ENCODE measurements around the gene PDXDC1. TPM values are rescaled to one million over a fixed set of nuclear protein-coding genes. Genes with fewer than 3 reads are reported as not detected.
"Not testable (repeated sequence)": the region's sequence is repeated elsewhere in the genome, so short reads cannot be mapped to it uniquely, and the experiment has no call there.

The PDXDC1 gene
- total and polyA plus RNA-seq, 2 donors (not counting 1 experiment from before 2014, with no cell fraction given), result 48.1 to 103 TPM

DNA sequence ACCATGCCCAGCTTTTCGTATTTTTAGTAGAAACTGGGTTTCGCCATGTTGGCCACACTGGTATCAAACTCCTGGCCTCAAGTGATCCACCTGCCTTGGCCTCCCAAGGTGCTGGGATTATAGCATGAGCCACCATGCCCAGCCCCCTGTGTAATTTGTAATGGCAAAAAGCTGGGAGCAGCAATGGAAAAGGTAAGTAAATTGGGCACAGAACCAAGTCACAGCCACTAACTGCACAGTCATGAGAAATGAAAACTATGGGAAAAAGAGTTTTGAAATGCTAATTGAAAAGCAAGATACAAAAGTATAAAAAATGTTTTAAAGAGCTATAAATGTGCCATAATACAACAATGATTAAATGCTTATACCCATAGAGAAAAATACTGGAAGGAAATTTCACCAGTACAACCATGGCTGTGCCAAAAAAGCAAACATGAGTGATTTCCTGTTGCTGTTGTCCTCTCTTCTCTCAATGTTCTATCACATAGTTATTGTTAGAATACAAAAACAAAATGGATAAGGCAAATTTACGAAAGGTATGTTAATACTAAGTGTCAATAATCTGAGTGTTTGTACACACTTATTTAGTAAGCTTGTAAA is 74.9 kb downstream of the PDXDC1 start:
- H3K27me3 ChIP-seq (replicated peaks in 1 of 4; ENCODE audit: control extremely low read depth in 1 of 4, control insufficient read depth in 3 of 4, insufficient read depth in 4 of 4, low read length in 3 of 4), result no peaks in the 10 kb centered on the region
- no peaks in the 10 kb centered on the region for H3K36me3 ChIP-seq (replicated peaks in 1 of 2; ENCODE audit: control extremely low read depth in 1 of 2, control insufficient read depth in 1 of 2, extremely low read depth in 1 of 2, insufficient read depth in 2 of 2, low read length in 1 of 2)
- H4K20me1 ChIP-seq (ENCODE audit: control insufficient read depth, insufficient read depth, low read length, poor library complexity, severe bottlenecking), result no peaks in the 10 kb centered on the region
- H3K4me3 Mint-ChIP-seq, result no peak overlapping the region
- no peak overlapping the region for H3K27ac ChIP-seq (ENCODE audit: low read length in 2 of 2)
- peaks cover 11% of the 10 kb centered on the region for H3K4me1 Mint-ChIP-seq
- ATAC-seq (ENCODE audit: low read depth) (no peak), DNase-seq (no peak)
- no peak for TF ChIP-seq EZH2 (IDR thresholded peaks at IDR 0.05; ENCODE audit: borderline replicate concordance, insufficient read depth, low read depth, low read length, poor library complexity, severe bottlenecking)
- TF ChIP-seq, protein P1, sequence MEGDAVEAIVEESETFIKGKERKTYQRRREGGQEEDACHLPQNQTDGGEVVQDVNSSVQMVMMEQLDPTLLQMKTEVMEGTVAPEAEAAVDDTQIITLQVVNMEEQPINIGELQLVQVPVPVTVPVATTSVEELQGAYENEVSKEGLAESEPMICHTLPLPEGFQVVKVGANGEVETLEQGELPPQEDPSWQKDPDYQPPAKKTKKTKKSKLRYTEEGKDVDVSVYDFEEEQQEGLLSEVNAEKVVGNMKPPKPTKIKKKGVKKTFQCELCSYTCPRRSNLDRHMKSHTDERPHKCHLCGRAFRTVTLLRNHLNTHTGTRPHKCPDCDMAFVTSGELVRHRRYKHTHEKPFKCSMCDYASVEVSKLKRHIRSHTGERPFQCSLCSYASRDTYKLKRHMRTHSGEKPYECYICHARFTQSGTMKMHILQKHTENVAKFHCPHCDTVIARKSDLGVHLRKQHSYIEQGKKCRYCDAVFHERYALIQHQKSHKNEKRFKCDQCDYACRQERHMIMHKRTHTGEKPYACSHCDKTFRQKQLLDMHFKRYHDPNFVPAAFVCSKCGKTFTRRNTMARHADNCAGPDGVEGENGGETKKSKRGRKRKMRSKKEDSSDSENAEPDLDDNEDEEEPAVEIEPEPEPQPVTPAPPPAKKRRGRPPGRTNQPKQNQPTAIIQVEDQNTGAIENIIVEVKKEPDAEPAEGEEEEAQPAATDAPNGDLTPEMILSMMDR (IDR thresholded peaks at IDR 0.05), result no peak
- H3K4me3 ChIP-seq (ENCODE audit: control extremely low read depth in 1 of 5, extremely low read depth in 1 of 5, insufficient read depth in 1 of 5, low read depth in 2 of 5, low read length in 4 of 5), result no peak overlapping the region
- no peaks in the 10 kb centered on the region for H3K27me3 Mint-ChIP-seq
- H3K27ac Mint-ChIP-seq, result no peak overlapping the region
- POLR2A ChIA-PET, result no interaction called here
- H3K9me3 Mint-ChIP-seq (ENCODE audit: insufficient read depth), result no peaks in the 10 kb centered on the region
- no peaks in the 10 kb centered on the region for H3K9me3 ChIP-seq (ENCODE audit: control extremely low read depth in 1 of 3, control insufficient read depth in 2 of 3, insufficient read depth in 1 of 3, low read length in 2 of 3)
- no peak overlapping the region for H3K9ac ChIP-seq (ENCODE audit: low read length)
- WGBS (ENCODE audit: insufficient coverage), result 95% methylated on average over 2 of the region's 3 CpGs
- peaks cover 3 to 6% of the 10 kb centered on the region in 2 donors for H3K4me1 ChIP-seq (ENCODE audit: control insufficient read depth in 2 of 2, insufficient read depth in 2 of 2, low read length in 2 of 2)
- peaks cover 42% of the 10 kb centered on the region for H3K79me2 ChIP-seq (ENCODE audit: control insufficient read depth, insufficient read depth, low read length)
- CTCF ChIA-PET, result no interaction called here
- intact Hi-C loops (cut with micrococcal nuclease), result no loop called here
- no peak overlapping the region for H2AFZ ChIP-seq (ENCODE audit: insufficient read depth, low read depth, low read length, poor library complexity, severe bottlenecking)
- no peak overlapping the region for H3K4me2 ChIP-seq (replicated peaks; ENCODE audit: low read depth, low read length, poor library complexity, severe bottlenecking)

DNA sequence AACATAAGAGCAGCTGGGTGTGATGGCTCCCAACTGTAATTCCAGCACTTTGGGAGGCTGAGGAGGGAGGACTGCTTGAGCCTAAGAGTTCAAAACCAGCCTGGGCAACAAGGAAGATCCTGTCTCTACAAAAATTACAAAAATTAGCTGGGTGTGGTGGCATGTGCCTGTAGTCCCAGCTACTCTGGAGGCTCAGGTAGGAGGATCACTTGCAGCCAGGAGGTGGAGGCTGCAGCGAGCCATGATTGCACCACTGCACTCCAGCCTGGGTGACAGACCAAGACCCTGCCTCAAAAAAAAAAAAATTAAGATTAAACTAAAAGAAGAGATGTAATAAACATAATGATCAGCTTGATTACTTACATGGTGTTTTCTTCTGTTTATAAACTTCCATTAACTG is 75.6 kb downstream of the PDXDC1 start:
- intact Hi-C loops (cut with micrococcal nuclease); H2AFZ ChIP-seq (ENCODE audit: insufficient read depth, low read depth, low read length, poor library complexity, severe bottlenecking); H3K4me2 ChIP-seq (replicated peaks; ENCODE audit: low read depth, low read length, poor library complexity, severe bottlenecking); H3K27me3 Mint-ChIP-seq; H3K9me3 ChIP-seq (ENCODE audit: control extremely low read depth in 1 of 3, control insufficient read depth in 2 of 3, insufficient read depth in 1 of 3, low read length in 2 of 3); H3K9me3 Mint-ChIP-seq (ENCODE audit: insufficient read depth); CTCF ChIA-PET; DNase-seq; H3K9ac ChIP-seq (ENCODE audit: low read length); POLR2A ChIA-PET; H3K27ac Mint-ChIP-seq; ATAC-seq (ENCODE audit: low read depth); H3K27ac ChIP-seq (ENCODE audit: low read length in 2 of 2); H3K4me3 Mint-ChIP-seq; H3K27me3 ChIP-seq (replicated peaks in 1 of 4; ENCODE audit: control extremely low read depth in 1 of 4, control insufficient read depth in 3 of 4, insufficient read depth in 4 of 4, low read length in 3 of 4); H3K4me3 ChIP-seq (ENCODE audit: control extremely low read depth in 1 of 5, extremely low read depth in 1 of 5, insufficient read depth in 1 of 5, low read depth in 2 of 5, low read length in 4 of 5); H4K20me1 ChIP-seq (ENCODE audit: control insufficient read depth, insufficient read depth, low read length, poor library complexity, severe bottlenecking); H3K36me3 ChIP-seq (replicated peaks in 1 of 2; ENCODE audit: control extremely low read depth in 1 of 2, control insufficient read depth in 1 of 2, extremely low read depth in 1 of 2, insufficient read depth in 2 of 2, low read length in 1 of 2): not testable (repeated sequence)
- peaks cover 15% of the 10 kb centered on the region for H3K4me1 Mint-ChIP-seq
- no CpG with 5 or more reads among the region's 1 CpG for WGBS (ENCODE audit: insufficient coverage)
- Histone ChIP-seq H3K79me2 (ENCODE audit: control insufficient read depth, insufficient read depth, low read length) (peaks cover 46% of the 10 kb centered on the region), H3K4me1 (ENCODE audit: control insufficient read depth in 2 of 2, insufficient read depth in 2 of 2, low read length in 2 of 2) (peaks cover 9 to 13% of the 10 kb centered on the region in 2 donors)

Data from B cell (primary cell).